ENCODE results near the gene CAMKK2.

GRCh38 chr12:121238086-121238485, 58.4 kb downstream of the CAMKK2 start:
- TF ChIP-seq RAD21 (conservative IDR thresholded peaks at IDR 0.05) (no peak), CTCF (IDR thresholded peaks at IDR 0.05; ENCODE audit: poor library complexity, severe bottlenecking) (no peak), EZH2 (IDR thresholded peaks at IDR 0.05; ENCODE audit: borderline replicate concordance, insufficient read depth, low read length, poor library complexity, severe bottlenecking) (no peak), POLR2AphosphoS5 (IDR thresholded peaks at IDR 0.05) (no peak), REST (IDR thresholded peaks at IDR 0.05; ENCODE audit: borderline replicate concordance) (no peak), SMC3 (conservative IDR thresholded peaks at IDR 0.05; ENCODE audit: poor library complexity) (no peak), EP300 (conservative IDR thresholded peaks at IDR 0.05; ENCODE audit: poor library complexity, severe bottlenecking) (no peak)
